ENCODE measurements around the gene PODXL. TPM values are rescaled to one million over a fixed set of nuclear protein-coding genes. Genes with fewer than 3 reads are reported as not detected.

PODXL gene
- total RNA-seq, 2 donors from 2014 or later = 0.60 TPM

- no peaks in the 10 kb centered on the region for H3K9me3 Mint-ChIP-seq
- no peak for DNase-seq
- no peak overlapping the region for H3K27ac Mint-ChIP-seq
- no peaks in the 10 kb centered on the region for H3K36me3 Mint-ChIP-seq (ENCODE audit: insufficient read depth in 2 of 2)
- peaks cover 13% of the 10 kb centered on the region for H3K4me1 Mint-ChIP-seq (ENCODE audit: low read depth)
- peaks cover 62% of the 10 kb centered on the region for H3K27me3 Mint-ChIP-seq (ENCODE audit: low read depth)
- H3K4me3 Mint-ChIP-seq = peak overlapping the region; percentile 69 to 73
- no peak for ATAC-seq (replicated peaks in 1 of 2)
Measured at GRCh38 chr7:131556909-131557651, 652 bp upstream of the PODXL start.

GRCh38 chr7:131555552-131556052 is 826 bp downstream of the PODXL start:
- Mint-ChIP-seq H3K9me3 (no peaks in the 10 kb centered on the region), H3K4me3 (peak overlapping the region; percentile 78 to 84), H3K27me3 (ENCODE audit: low read depth) (peaks cover 56% of the 10 kb centered on the region), H3K36me3 (ENCODE audit: insufficient read depth in 2 of 2) (no peaks in the 10 kb centered on the region), H3K27ac (no peak overlapping the region), H3K4me1 (ENCODE audit: low read depth) (peaks cover 13% of the 10 kb centered on the region)
- DNase-seq (peak; percentile 13 to 18), ATAC-seq (replicated peaks in 1 of 2) (no peak)

GRCh38 chr7:131554880-131555516 is 1.4 kb downstream of the PODXL start:
- Mint-ChIP-seq H3K4me1 (ENCODE audit: low read depth) (peaks cover 13% of the 10 kb centered on the region), H3K27me3 (ENCODE audit: low read depth) (peaks cover 54% of the 10 kb centered on the region), H3K36me3 (ENCODE audit: insufficient read depth in 2 of 2) (no peaks in the 10 kb centered on the region), H3K27ac (no peak overlapping the region), H3K4me3 (peak overlapping the region in 1 of 2 donors; percentile 78), H3K9me3 (no peaks in the 10 kb centered on the region)
- DNase-seq (no peak), ATAC-seq (replicated peaks in 1 of 2) (no peak)

- Mint-ChIP-seq H3K9me3 (no peaks in the 10 kb centered on the region), H3K27ac (no peak overlapping the region), H3K4me3 (no peak overlapping the region), H3K27me3 (ENCODE audit: low read depth) (peaks cover 53% of the 10 kb centered on the region), H3K4me1 (ENCODE audit: low read depth) (peaks cover 13% of the 10 kb centered on the region), H3K36me3 (ENCODE audit: insufficient read depth in 2 of 2) (no peaks in the 10 kb centered on the region)
- DNase-seq (no peak), ATAC-seq (replicated peaks in 1 of 2) (no peak)
Measured at GRCh38 chr7:131553931-131554330, 2.5 kb downstream of the PODXL start.

GRCh38 chr7:131552053-131552452 is 4.4 kb downstream of the PODXL start:
- no peak for DNase-seq
- no peaks in the 10 kb centered on the region for H3K9me3 Mint-ChIP-seq
- no peak overlapping the region for H3K27ac Mint-ChIP-seq
- ATAC-seq (replicated peaks in 1 of 2) = no peak
- H3K27me3 Mint-ChIP-seq (ENCODE audit: low read depth) = peaks cover 37% of the 10 kb centered on the region
- no peak overlapping the region for H3K4me3 Mint-ChIP-seq
- peaks cover 7% of the 10 kb centered on the region for H3K4me1 Mint-ChIP-seq (ENCODE audit: low read depth)
- no peaks in the 10 kb centered on the region for H3K36me3 Mint-ChIP-seq (ENCODE audit: insufficient read depth in 2 of 2)

GRCh38 chr7:131550846-131551245 is 5.6 kb downstream of the PODXL start:
- Mint-ChIP-seq H3K27ac (no peak overlapping the region), H3K4me3 (no peak overlapping the region), H3K4me1 (ENCODE audit: low read depth) (peaks cover 4% of the 10 kb centered on the region), H3K27me3 (ENCODE audit: low read depth) (peaks cover 34% of the 10 kb centered on the region), H3K9me3 (no peaks in the 10 kb centered on the region), H3K36me3 (ENCODE audit: insufficient read depth in 2 of 2) (no peaks in the 10 kb centered on the region)
- DNase-seq = no peak
- ATAC-seq (replicated peaks in 1 of 2) = no peak

- no peak for ATAC-seq (replicated peaks in 1 of 2)
- Mint-ChIP-seq H3K27me3 (ENCODE audit: low read depth) (peaks cover 10% of the 10 kb centered on the region), H3K4me1 (ENCODE audit: low read depth) (peaks cover 9% of the 10 kb centered on the region), H3K27ac (no peak overlapping the region), H3K4me3 (no peak overlapping the region), H3K9me3 (no peaks in the 10 kb centered on the region), H3K36me3 (ENCODE audit: insufficient read depth in 2 of 2) (no peaks in the 10 kb centered on the region)
- no peak for DNase-seq
Measured at GRCh38 chr7:131548371-131548770, 8.1 kb downstream of the PODXL start.

- Mint-ChIP-seq H3K27ac (no peak overlapping the region), H3K27me3 (ENCODE audit: low read depth) (peaks cover 3% of the 10 kb centered on the region), H3K4me1 (ENCODE audit: low read depth) (peaks cover 9% of the 10 kb centered on the region), H3K9me3 (no peaks in the 10 kb centered on the region), H3K4me3 (no peak overlapping the region), H3K36me3 (ENCODE audit: insufficient read depth in 2 of 2) (no peaks in the 10 kb centered on the region)
- DNase-seq (no peak), ATAC-seq (replicated peaks in 1 of 2) (no peak)
Measured at GRCh38 chr7:131547589-131547988, 8.8 kb downstream of the PODXL start.

- Mint-ChIP-seq H3K27ac (no peak overlapping the region), H3K36me3 (ENCODE audit: insufficient read depth in 2 of 2) (no peaks in the 10 kb centered on the region), H3K4me1 (ENCODE audit: low read depth) (peaks cover 9% of the 10 kb centered on the region), H3K9me3 (no peaks in the 10 kb centered on the region), H3K27me3 (ENCODE audit: low read depth) (no peaks in the 10 kb centered on the region), H3K4me3 (no peak overlapping the region)
- peak; percentile 70 to 72 for DNase-seq
- ATAC-seq (replicated peaks in 1 of 2) = peak; percentile 60 to 68
Measured at GRCh38 chr7:131546583-131547141, 9.8 kb downstream of the PODXL start.

- no peaks in the 10 kb centered on the region for H3K27me3 Mint-ChIP-seq (ENCODE audit: low read depth)
- no peak overlapping the region for H3K27ac Mint-ChIP-seq
- DNase-seq (no peak), ATAC-seq (replicated peaks in 1 of 2) (no peak)
- H3K4me1 Mint-ChIP-seq (ENCODE audit: low read depth) = peaks cover 9% of the 10 kb centered on the region
- H3K36me3 Mint-ChIP-seq (ENCODE audit: insufficient read depth in 2 of 2) = no peaks in the 10 kb centered on the region
- H3K9me3 Mint-ChIP-seq = no peaks in the 10 kb centered on the region
- no peak overlapping the region for H3K4me3 Mint-ChIP-seq
Measured at GRCh38 chr7:131546126-131546525, 10.3 kb downstream of the PODXL start.

GRCh38 chr7:131544449-131545301 is 11.8 kb downstream of the PODXL start:
- Mint-ChIP-seq H3K4me3 (no peak overlapping the region), H3K27me3 (ENCODE audit: low read depth) (no peaks in the 10 kb centered on the region), H3K27ac (no peak overlapping the region), H3K9me3 (no peaks in the 10 kb centered on the region), H3K4me1 (ENCODE audit: low read depth) (peaks cover 9% of the 10 kb centered on the region), H3K36me3 (ENCODE audit: insufficient read depth in 2 of 2) (no peaks in the 10 kb centered on the region)
- ATAC-seq (replicated peaks in 1 of 2) (no peak), DNase-seq (no peak)

GRCh38 chr7:131544021-131544420 is 12.4 kb downstream of the PODXL start:
- H3K27ac Mint-ChIP-seq = no peak overlapping the region
- H3K4me1 Mint-ChIP-seq (ENCODE audit: low read depth) = peaks cover 9% of the 10 kb centered on the region
- H3K27me3 Mint-ChIP-seq (ENCODE audit: low read depth) = no peaks in the 10 kb centered on the region
- ATAC-seq (replicated peaks in 1 of 2) (no peak), DNase-seq (no peak)
- H3K36me3 Mint-ChIP-seq (ENCODE audit: insufficient read depth in 2 of 2) = no peaks in the 10 kb centered on the region
- no peaks in the 10 kb centered on the region for H3K9me3 Mint-ChIP-seq
- H3K4me3 Mint-ChIP-seq = no peak overlapping the region

- no peaks in the 10 kb centered on the region for H3K36me3 Mint-ChIP-seq (ENCODE audit: insufficient read depth in 2 of 2)
- DNase-seq = no peak
- H3K4me1 Mint-ChIP-seq (ENCODE audit: low read depth) = peaks cover 9% of the 10 kb centered on the region
- H3K9me3 Mint-ChIP-seq = no peaks in the 10 kb centered on the region
- no peak for ATAC-seq (replicated peaks in 1 of 2)
- no peak overlapping the region for H3K4me3 Mint-ChIP-seq
- H3K27me3 Mint-ChIP-seq (ENCODE audit: low read depth) = no peaks in the 10 kb centered on the region
- H3K27ac Mint-ChIP-seq = no peak overlapping the region
Measured at GRCh38 chr7:131543298-131543697, 13.1 kb downstream of the PODXL start.
